GM21447 (cell line): Measurements from ENCODE around the gene SLC7A8.
A peak's percentile ranks its signal among the peaks of the same experiment; 100 is the strongest.

Experiments used
- ATAC-seq: cut with Tn5 transposase; IDR thresholded peaks from one replicate; pipeline ENCODE4 v1.9.1; 2021; ENCODE audit not compliant: unreplicated experiment

Gene SLC7A8

DNA sequence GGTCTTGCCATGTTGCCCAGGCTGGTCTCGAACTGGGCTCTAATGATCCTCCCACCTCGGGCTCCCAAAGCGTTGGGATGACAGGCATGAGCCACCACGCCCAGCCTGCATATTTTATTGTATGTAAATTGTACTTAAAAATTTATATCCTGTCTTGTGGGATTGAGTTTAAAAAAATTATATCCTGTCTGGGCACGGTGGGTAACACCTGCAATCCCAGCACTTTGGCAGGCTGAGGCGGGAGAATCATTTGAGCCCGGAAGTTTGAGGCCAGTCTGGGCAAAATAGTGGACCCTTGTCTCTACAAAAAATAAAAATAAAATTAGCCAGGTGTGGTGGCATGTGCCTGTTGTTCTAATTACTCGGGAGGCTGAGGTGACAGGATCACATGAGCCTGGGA lies 50.5 kb downstream of the SLC7A8 start:
- ATAC-seq = no peak

DNA sequence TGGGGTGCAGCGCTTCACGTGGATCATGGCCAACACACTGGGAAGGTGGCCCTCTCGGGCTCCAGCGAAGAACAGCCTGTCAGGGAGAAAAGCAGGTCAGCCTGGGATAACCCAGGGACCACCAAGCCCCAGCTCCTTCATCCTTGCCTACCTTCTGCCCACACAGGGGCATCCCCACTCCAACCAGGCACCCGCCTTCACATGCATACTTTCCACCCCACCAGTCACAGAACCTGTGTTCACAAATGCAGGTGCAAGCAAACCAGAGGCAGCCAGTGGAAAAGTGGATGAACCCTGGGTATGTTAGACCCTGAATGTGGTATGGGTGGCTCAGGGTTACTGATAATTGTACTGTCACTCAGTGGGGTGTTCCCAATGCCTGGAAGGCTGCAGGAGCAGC lies 52.0 kb downstream of the SLC7A8 start:
- no peak for ATAC-seq

DNA sequence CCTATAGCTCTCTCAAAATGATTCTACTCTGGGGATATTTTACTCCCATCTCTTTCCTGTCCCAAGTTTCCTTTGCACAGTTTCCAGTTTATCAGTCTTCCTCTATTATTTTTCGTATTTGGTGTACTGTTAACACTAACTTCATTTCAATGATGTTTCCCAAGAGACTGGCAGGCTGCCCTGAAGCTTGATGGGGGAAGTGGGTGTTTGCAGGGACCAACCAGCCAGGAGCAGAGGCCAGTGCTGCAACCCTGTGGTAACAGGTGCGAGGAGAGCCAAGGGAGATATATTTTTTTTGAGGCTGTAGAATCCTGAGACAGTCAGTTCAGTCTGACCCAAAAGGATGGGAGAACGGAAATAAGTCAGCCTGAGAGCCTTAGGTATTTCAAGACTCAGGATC lies 52.6 kb downstream of the SLC7A8 start:
- ATAC-seq = no peak

DNA sequence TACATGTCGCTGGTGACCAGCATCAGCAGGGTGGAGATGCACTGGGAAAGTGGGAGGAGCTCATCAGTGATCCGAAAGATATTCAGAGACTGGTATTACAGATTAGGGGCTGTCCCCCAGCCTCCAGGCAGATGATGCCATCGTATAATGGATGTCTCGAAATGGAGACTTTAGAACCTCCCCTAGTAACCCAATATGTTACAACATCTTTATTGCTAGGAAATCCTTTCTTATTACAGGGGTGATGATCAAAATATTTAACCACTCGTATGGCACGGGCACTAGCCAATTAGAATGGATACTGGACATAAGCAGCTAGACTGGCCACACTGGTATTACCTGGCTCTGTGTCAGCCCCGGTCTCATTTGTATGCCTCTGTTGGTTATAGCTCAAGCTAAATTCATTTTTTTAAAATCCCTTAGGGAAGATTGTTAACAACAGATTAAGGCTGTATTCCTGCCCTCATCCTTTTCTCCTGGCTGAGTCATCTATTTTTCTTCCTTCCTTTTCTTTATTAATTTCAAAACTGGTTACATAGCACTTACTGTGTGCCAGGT lies 53.6 kb downstream of the SLC7A8 start:
- ATAC-seq = no peak

GRCh38 chr14:23128969-23129758 lies 54.3 kb downstream of the SLC7A8 start:
- no peak for ATAC-seq

- no peak for ATAC-seq
Observed at GRCh38 chr14:23127861-23128260, 55.6 kb downstream of the SLC7A8 start.

- ATAC-seq = no peak
Observed at GRCh38 chr14:23126548-23127278, 56.7 kb downstream of the SLC7A8 start.

DNA sequence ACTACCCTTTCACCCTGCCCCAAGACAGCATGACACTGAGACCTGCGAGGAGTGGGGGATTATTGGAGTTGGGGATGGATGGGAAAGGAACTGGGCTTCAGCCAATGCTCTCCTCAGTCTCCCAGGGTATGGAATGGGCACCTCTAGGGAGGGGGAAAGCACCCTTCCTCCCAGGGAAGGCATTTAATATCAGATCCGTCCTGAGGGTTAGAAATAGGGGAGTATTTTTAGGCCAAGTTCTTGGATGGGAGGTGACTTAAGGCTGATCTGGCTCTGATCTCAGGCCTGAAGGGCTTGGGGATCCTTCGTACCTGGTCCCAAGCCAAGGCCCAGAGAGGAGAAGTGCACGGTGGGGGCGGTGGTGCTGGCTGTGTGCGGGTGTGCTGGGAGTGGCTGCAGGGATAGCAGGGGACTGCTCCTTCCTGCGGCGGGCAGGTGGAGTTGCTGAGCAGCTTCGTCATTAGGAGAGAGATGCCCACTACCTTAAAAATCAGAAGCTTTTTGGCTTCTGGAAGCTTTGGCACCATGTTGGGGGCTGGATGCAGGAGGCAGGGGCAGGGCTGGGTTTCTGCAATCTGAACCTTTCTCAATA lies 57.4 kb downstream of the SLC7A8 start:
- no peak for ATAC-seq

- ATAC-seq = no peak
Observed at GRCh38 chr14:23125011-23125410, 58.4 kb downstream of the SLC7A8 start.

- ATAC-seq = no peak
Observed at GRCh38 chr14:23124337-23124954, 59.0 kb downstream of the SLC7A8 start.

DNA sequence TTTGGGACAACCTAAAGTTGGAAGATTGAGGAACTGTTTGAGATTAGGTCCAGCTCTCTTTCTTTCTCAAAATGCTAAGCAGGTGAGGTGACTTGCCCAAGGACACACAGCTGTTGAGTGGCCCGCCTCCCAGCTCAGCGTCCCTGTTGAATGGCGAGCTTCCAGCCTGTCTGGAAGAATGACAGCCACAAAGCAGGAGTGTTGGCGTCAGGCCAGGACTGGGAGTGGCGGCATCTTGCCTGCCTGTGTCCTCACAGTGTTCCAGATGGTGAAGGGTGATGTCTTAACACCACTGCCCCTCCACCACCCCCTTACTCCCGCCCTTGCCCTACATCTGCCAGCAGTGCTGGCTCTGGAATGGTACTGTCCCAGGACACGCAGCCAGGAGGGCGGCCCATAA lies 60.0 kb downstream of the SLC7A8 start:
- ATAC-seq = no peak

GRCh38 chr14:23122086-23122485 lies 61.4 kb downstream of the SLC7A8 start:
- no peak for ATAC-seq

DNA sequence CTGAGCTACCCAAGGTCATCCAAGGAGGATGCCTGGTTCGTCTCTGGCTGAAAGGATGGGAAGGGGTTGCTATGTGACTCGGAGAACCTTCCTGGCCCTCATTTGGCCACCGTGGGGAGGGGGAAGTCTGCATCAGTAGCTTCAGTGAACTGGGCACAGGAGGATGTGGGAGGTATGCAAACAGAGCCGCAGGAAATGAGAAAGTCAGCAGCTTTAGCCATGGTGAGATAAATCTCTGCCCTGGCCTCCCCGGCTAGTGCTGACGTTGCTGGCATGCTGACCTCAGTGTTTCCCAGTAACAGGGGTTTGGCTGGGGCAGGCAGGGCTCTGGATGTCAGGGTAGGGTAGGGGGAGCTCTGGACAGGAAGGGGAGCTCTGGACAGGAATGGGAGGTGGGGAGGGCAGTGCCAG lies 62.1 kb downstream of the SLC7A8 start:
- ATAC-seq = peak; percentile 73

DNA sequence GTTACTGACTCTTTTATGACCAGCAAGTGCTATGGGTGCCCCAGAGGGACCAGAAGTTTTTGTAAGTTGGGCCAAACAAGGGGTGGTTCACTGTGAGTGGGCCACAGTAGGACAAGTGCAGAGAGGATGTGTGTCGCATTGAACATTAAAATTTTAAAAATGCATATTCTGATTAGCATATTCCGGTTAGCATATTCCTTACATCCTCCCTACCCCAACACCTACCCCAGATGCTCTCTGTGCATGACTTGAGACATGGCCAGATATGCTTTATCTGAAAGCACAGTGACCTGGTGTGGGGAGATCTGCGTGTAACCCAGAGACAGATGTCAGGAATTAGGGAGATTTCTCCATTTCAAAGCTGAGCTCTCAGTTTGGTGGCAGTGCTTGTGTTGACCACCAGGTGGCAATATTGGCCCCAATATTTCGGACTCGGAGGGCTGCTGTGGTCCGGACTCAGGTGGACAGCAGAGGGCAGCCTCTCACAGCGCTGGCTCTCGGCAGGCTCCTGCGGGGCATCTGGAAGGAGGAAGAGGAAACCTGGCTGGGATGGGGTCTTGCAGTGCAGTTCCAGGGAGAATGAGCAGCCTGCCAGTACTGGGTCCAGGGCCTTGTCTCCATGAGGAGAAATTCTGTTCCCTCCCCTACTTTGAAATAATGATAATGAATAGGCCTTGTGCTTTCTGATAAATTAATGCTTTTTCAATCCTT lies 62.8 kb downstream of the SLC7A8 start:
- ATAC-seq = peak; percentile 71

- no peak for ATAC-seq
Observed at GRCh38 chr14:23119363-23120327, 63.8 kb downstream of the SLC7A8 start.

GRCh38 chr14:23118506-23119362 lies 64.7 kb downstream of the SLC7A8 start, which contains the start of gene CEBPE:
TSS of gene CEBPE (minus strand) at chr14:23119255. CDS start at chr14:23119091, 164 bp downstream.
- ATAC-seq = no peak

- ATAC-seq = no peak
Observed at GRCh38 chr14:23117371-23118020, 66.0 kb downstream of the SLC7A8 start.

DNA sequence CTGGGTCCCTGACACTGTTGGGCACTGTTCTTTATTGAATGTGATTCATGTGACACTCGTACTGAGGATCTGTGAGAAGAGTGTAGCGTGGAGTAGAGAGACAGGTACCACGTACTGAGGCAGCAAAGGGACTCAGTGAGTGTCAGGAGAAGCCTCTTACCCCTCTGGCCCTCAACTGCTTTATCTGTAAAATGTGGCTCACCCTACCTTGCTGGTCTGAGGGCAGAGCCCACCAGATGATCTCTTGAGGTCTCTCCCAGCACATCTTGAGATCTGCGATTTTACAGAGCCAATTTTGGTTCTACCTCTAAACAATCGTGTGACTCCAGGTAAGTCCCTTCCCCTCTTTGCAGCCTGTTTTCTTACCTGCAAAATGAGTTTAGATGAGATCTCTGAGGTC lies 67.5 kb downstream of the SLC7A8 start:
- no peak for ATAC-seq
